NT2/D1 (cell line): ENCODE results near the gene BRICD5.

ENCODE experiments used
- DNase-seq: peaks from one replicate; pipeline ENCODE4 v3.0.0-alpha.2; 2011; ENCODE audit warnings: low read depth, low spot score
- H3K27me3 ChIP-seq: 2 replicates; pipeline ENCODE4 v1.6.0; 2011; ENCODE audit warnings: mild to moderate bottlenecking; ENCODE audit not compliant: insufficient read length, insufficient read depth
- H3K36me3 ChIP-seq: 2 replicates; pipeline ENCODE4 v1.6.1; 2011; ENCODE audit warnings: mild to moderate bottlenecking, low read length, mixed read lengths; ENCODE audit not compliant: insufficient read depth, insufficient read length
- H3K4me1 ChIP-seq: 2 replicates; pipeline ENCODE4 v1.5.1; 2011; ENCODE audit not compliant: insufficient read depth, insufficient read length
- H3K4me3 ChIP-seq: 2 replicates; pipeline ENCODE4 v1.5.1; 2011; ENCODE audit warnings: low read depth; ENCODE audit not compliant: insufficient read length
- H3K9ac ChIP-seq: 2 replicates; pipeline ENCODE4 v1.6.0; 2011; ENCODE audit warnings: low read depth; ENCODE audit not compliant: insufficient read length
- H3K9me3 ChIP-seq: 2 replicates; pipeline ENCODE4 v1.5.1; 2011; ENCODE audit warnings: mild to moderate bottlenecking, low read length; ENCODE audit not compliant: insufficient read depth
- SUZ12 ChIP-seq: IDR thresholded peaks from 2 replicates; pipeline ENCODE4 v1.6.1; 2011; ENCODE audit not compliant: insufficient read length, insufficient read depth; ENCODE audit errors: extremely low read depth
- YY1 ChIP-seq: IDR thresholded peaks from 2 replicates; pipeline ENCODE4 v1.6.1; 2011; ENCODE audit not compliant: insufficient read length, insufficient read depth
- ZNF274 ChIP-seq: IDR thresholded peaks from 2 replicates; pipeline ENCODE4 v1.6.1; 2011; ENCODE audit warnings: mild to moderate bottlenecking, low read depth, low read length

Gene BRICD5

GRCh38 chr16:2212362-2213324 is 2.0 kb upstream of the BRICD5 start:
- TF ChIP-seq SUZ12: no peak
- TF ChIP-seq ZNF274: no peak
- TF ChIP-seq YY1: no peak
- Histone ChIP-seq H3K4me3 (peak overlapping the region; percentile 100), H3K4me1 (peaks cover 39% of the 10 kb centered on the region), H3K27me3 (no peaks in the 10 kb centered on the region), H3K9me3 (no peaks in the 10 kb centered on the region), H3K9ac (peak overlapping the region; percentile 100), H3K36me3 (peaks cover 64% of the 10 kb centered on the region)
- no peak for DNase-seq

GRCh38 chr16:2211923-2212347 is 1.3 kb upstream of the BRICD5 start:
- Histone ChIP-seq H3K36me3 (peaks cover 66% of the 10 kb centered on the region), H3K9me3 (no peaks in the 10 kb centered on the region), H3K4me1 (peaks cover 34% of the 10 kb centered on the region), H3K27me3 (no peaks in the 10 kb centered on the region), H3K4me3 (no peak overlapping the region), H3K9ac (peak overlapping the region; percentile 33)
- no peak for DNase-seq
- TF ChIP-seq YY1: no peak
- TF ChIP-seq ZNF274: no peak
- no peak for TF ChIP-seq SUZ12

- peaks cover 76% of the 10 kb centered on the region for H3K36me3 ChIP-seq
- DNase-seq: no peak
- no peaks in the 10 kb centered on the region for H3K27me3 ChIP-seq
- H3K9ac ChIP-seq: peak overlapping the region; percentile 51
- no peak for TF ChIP-seq SUZ12
- TF ChIP-seq YY1: no peak
- no peak for TF ChIP-seq ZNF274
- peaks cover 36% of the 10 kb centered on the region for H3K4me1 ChIP-seq
- H3K9me3 ChIP-seq: no peaks in the 10 kb centered on the region
- no peak overlapping the region for H3K4me3 ChIP-seq
These were observed 692 bp downstream of the BRICD5 start for GRCh38 chr16:2210009-2210332.

- TF ChIP-seq ZNF274: no peak
- Histone ChIP-seq H3K4me1 (peaks cover 36% of the 10 kb centered on the region), H3K36me3 (peaks cover 76% of the 10 kb centered on the region), H3K9ac (peak overlapping the region; percentile 35), H3K9me3 (no peaks in the 10 kb centered on the region), H3K27me3 (no peaks in the 10 kb centered on the region), H3K4me3 (no peak overlapping the region)
- DNase-seq: no peak
These were observed 1.2 kb downstream of the BRICD5 start for GRCh38 chr16:2209258-2210008.

GRCh38 chr16:2208772-2209171 is 1.9 kb downstream of the BRICD5 start:
- Histone ChIP-seq H3K9me3 (no peaks in the 10 kb centered on the region), H3K9ac (no peak overlapping the region), H3K4me3 (no peak overlapping the region), H3K36me3 (peaks cover 76% of the 10 kb centered on the region), H3K27me3 (no peaks in the 10 kb centered on the region), H3K4me1 (peaks cover 36% of the 10 kb centered on the region)
- no peak for TF ChIP-seq SUZ12
- TF ChIP-seq YY1: no peak
- no peak for TF ChIP-seq ZNF274
- DNase-seq: no peak

GRCh38 chr16:2208308-2208707 is 2.4 kb downstream of the BRICD5 start:
- H3K27me3 ChIP-seq: no peaks in the 10 kb centered on the region
- H3K9ac ChIP-seq: no peak overlapping the region
- no peak for DNase-seq
- H3K4me1 ChIP-seq: peaks cover 36% of the 10 kb centered on the region
- H3K9me3 ChIP-seq: no peaks in the 10 kb centered on the region
- H3K36me3 ChIP-seq: peaks cover 71% of the 10 kb centered on the region
- H3K4me3 ChIP-seq: no peak overlapping the region
- TF ChIP-seq ZNF274 (no peak), YY1 (no peak), SUZ12 (no peak)

- Histone ChIP-seq H3K4me1 (peaks cover 33% of the 10 kb centered on the region), H3K36me3 (peaks cover 67% of the 10 kb centered on the region), H3K4me3 (no peak overlapping the region), H3K27me3 (no peaks in the 10 kb centered on the region), H3K9ac (no peak overlapping the region), H3K9me3 (no peaks in the 10 kb centered on the region)
- TF ChIP-seq YY1 (no peak), ZNF274 (no peak), SUZ12 (no peak)
- DNase-seq: no peak
These were observed 2.8 kb downstream of the BRICD5 start for GRCh38 chr16:2207872-2208271.
